Lower leg skin (tissue), 3 donors: ENCODE data around the gene RPUSD1.

Source experiments
- CTCF ChIP-seq, 3 donors: fragments of 450-650 bp; IDR thresholded peaks; one replicate each; pipeline ENCODE4 v1.5.1; 2016; ENCODE audit warnings: antibody characterized with exemption in 3 of 3, mild to moderate bottlenecking in 3 of 3, moderate library complexity in 2 of 3
- POLR2A ChIP-seq, 2 donors: fragments of 450-650 bp; IDR thresholded peaks; one replicate each; pipeline ENCODE4 v1.6.1; 2016 to 2017; ENCODE audit warnings: antibody characterized with exemption in 2 of 2, mild to moderate bottlenecking in 1 of 2, moderate library complexity in 1 of 2

- no peak for TF ChIP-seq CTCF (IDR thresholded peaks at IDR 0.05)
- no peak for TF ChIP-seq POLR2A (IDR thresholded peaks at IDR 0.05)
These were observed 9.5 kb upstream of the RPUSD1 start for GRCh38 chr16:797686-798085.
